Peyer's patch (tissue), 4 donors: Measurements from ENCODE around the gene RAP1GAP. TPM values are rescaled to one million over a fixed set of nuclear protein-coding genes. Genes with fewer than 3 reads are reported as not detected.

Source experiments
- DNase-seq, 3 donors: peaks; one replicate each; pipeline ENCODE4 v3.0.0-alpha.2; 2017 to 2019
- H3K27ac ChIP-seq, 4 donors: fragments of 200-600 bp; sonication (generic); one replicate each; pipeline ENCODE4 v1.5.1; 2016 to 2019
- H3K27me3 ChIP-seq, 2 donors: fragments of 200-600 bp; sonication (generic); one replicate each; pipeline ENCODE4 v1.5.1; 2019
- H3K36me3 ChIP-seq, 3 donors: fragments of 200-600 bp; sonication (generic); one replicate each; pipeline ENCODE4 v1.5.1; 2016 to 2019
- H3K4me1 ChIP-seq, 4 donors: fragments of 200-600 bp; sonication (generic); one replicate each; pipeline ENCODE4 v1.5.1; 2016 to 2019
- H3K4me3 ChIP-seq, 4 donors: fragments of 200-600 bp; sonication (generic); 1 replicate in 3 of 4; 2 replicates in 1 of 4; pipeline ENCODE4 v1.5.1; 2016 to 2019; ENCODE audit warnings: mild to moderate bottlenecking in 1 of 4
- H3K9me3 ChIP-seq, 4 donors: fragments of 200-600 bp; sonication (generic); one replicate each; pipeline ENCODE4 v1.5.1; 2016 to 2019; ENCODE audit warnings: mild to moderate bottlenecking in 1 of 4
- CTCF ChIP-seq, 6 experiments: fragments of 450-650 bp in 4 of 6; fragments of 200-600 bp in 2 of 6; sonication (generic) in 1 of 6; IDR thresholded peaks; one replicate each; pipeline ENCODE4 v1.5.1; 2017 to 2019; ENCODE audit warnings: antibody characterized with exemption in 6 of 6, mild to moderate bottlenecking in 3 of 6, moderate library complexity in 1 of 6
- POLR2A ChIP-seq, 2 donors: fragments of 450-650 bp; IDR thresholded peaks; one replicate each; pipeline ENCODE4 v1.5.1; 2017; ENCODE audit warnings: antibody characterized with exemption in 2 of 2, mild to moderate bottlenecking in 2 of 2, moderate library complexity in 2 of 2
- total RNA-seq, 4 donors: library from RNA; depleted of rRNA; stranded (reverse); fragments of >200 nt; gene quantifications; one replicate each; pipeline ENCODE4 v1.1.0, GENCODE V29; 2016

RAP1GAP gene
- total RNA-seq, 4 donors from 2014 or later, result 32.2 to 65.3 (median 57.0) TPM

GRCh38 chr1:21572221-21572620 lies 96.9 kb downstream of the RAP1GAP start:
- H3K4me3 ChIP-seq, result no peak overlapping the region
- DNase-seq, result no peak
- TF ChIP-seq POLR2A (IDR thresholded peaks at IDR 0.05) (no peak), CTCF (IDR thresholded peaks at IDR 0.05) (no peak)
- no peaks in the 10 kb centered on the region for H3K9me3 ChIP-seq
- no peaks in the 10 kb centered on the region for H3K27me3 ChIP-seq
- H3K36me3 ChIP-seq, result no peaks in the 10 kb centered on the region
- no peak overlapping the region for H3K27ac ChIP-seq
- H3K4me1 ChIP-seq, result peaks cover 0 to 10% (median 0%) of the 10 kb centered on the region in 4 donors

GRCh38 chr1:21570885-21571284 lies 98.3 kb downstream of the RAP1GAP start:
- no peak for DNase-seq
- Histone ChIP-seq H3K4me1 (peaks cover 0 to 10% (median 0%) of the 10 kb centered on the region in 4 donors), H3K27ac (no peak overlapping the region), H3K9me3 (no peaks in the 10 kb centered on the region), H3K4me3 (no peak overlapping the region), H3K36me3 (no peaks in the 10 kb centered on the region), H3K27me3 (no peaks in the 10 kb centered on the region)
- TF ChIP-seq POLR2A (IDR thresholded peaks at IDR 0.05) (no peak), CTCF (IDR thresholded peaks at IDR 0.05) (no peak)

GRCh38 chr1:21570528-21570875 lies 98.7 kb downstream of the RAP1GAP start:
- Histone ChIP-seq H3K4me1 (peaks cover 0 to 10% (median 0%) of the 10 kb centered on the region in 4 donors), H3K36me3 (no peaks in the 10 kb centered on the region), H3K27ac (no peak overlapping the region), H3K4me3 (no peak overlapping the region), H3K27me3 (no peaks in the 10 kb centered on the region), H3K9me3 (no peaks in the 10 kb centered on the region)
- no peak for DNase-seq
- no peak for TF ChIP-seq POLR2A (IDR thresholded peaks at IDR 0.05)
- no peak for TF ChIP-seq CTCF (IDR thresholded peaks at IDR 0.05)

GRCh38 chr1:21569820-21570527 lies 99.2 kb downstream of the RAP1GAP start:
- no peak for DNase-seq
- H3K27ac ChIP-seq, result no peak overlapping the region

GRCh38 chr1:21568809-21569385 lies 100.3 kb downstream of the RAP1GAP start:
- Histone ChIP-seq H3K4me3 (no peak overlapping the region), H3K27ac (no peak overlapping the region), H3K36me3 (no peaks in the 10 kb centered on the region), H3K27me3 (no peaks in the 10 kb centered on the region), H3K9me3 (no peaks in the 10 kb centered on the region), H3K4me1 (no peaks in the 10 kb centered on the region)
- TF ChIP-seq POLR2A (IDR thresholded peaks at IDR 0.05) (no peak), CTCF (IDR thresholded peaks at IDR 0.05) (no peak)
- no peak for DNase-seq

More at GRCh38 chr1:21569820-21570527, 99.2 kb downstream of the RAP1GAP start:
- no peak for TF ChIP-seq CTCF (IDR thresholded peaks at IDR 0.05)
- Histone ChIP-seq H3K4me3 (no peak overlapping the region), H3K9me3 (no peaks in the 10 kb centered on the region), H3K36me3 (no peaks in the 10 kb centered on the region), H3K4me1 (peaks cover 0 to 10% (median 0%) of the 10 kb centered on the region in 4 donors), H3K27me3 (no peaks in the 10 kb centered on the region)
